Middle frontal gyrus (tissue), 1 donor: ENCODE data around the gene EPS8L1.
A peak's percentile ranks its signal among the peaks of the same experiment; 100 is the strongest.
"Not testable (repeated sequence)": the region's sequence is repeated elsewhere in the genome, so short reads cannot be mapped to it uniquely, and the experiment has no call there.

Source experiments
- DNase-seq: peaks from one replicate; pipeline ENCODE4 v3.0.0-alpha.2; 2015; ENCODE audit warnings: low spot score; ENCODE audit errors: extremely low spot score

EPS8L1 gene

GRCh38 chr19:55050749-55051532 lies 24.7 kb upstream of the EPS8L1 start:
- no peak for DNase-seq

- no peak for DNase-seq
Observed at GRCh38 chr19:55053735-55054134, 21.9 kb upstream of the EPS8L1 start.

- no peak for DNase-seq
Observed at GRCh38 chr19:55056827-55057226, 18.8 kb upstream of the EPS8L1 start.

GRCh38 chr19:55058781-55059610 lies 16.7 kb upstream of the EPS8L1 start:
- DNase-seq = no peak

GRCh38 chr19:55060287-55060686 lies 15.4 kb upstream of the EPS8L1 start:
- DNase-seq = not testable (repeated sequence)

GRCh38 chr19:55062735-55063491 lies 12.8 kb upstream of the EPS8L1 start, which contains the start of gene RDH13:
Gene RDH13 (minus strand): TSS chr19:55063148. CDS start chr19:55063032, 116 bp downstream.
- DNase-seq = peak; percentile 89

- no peak for DNase-seq
Observed at GRCh38 chr19:55063492-55063843, 12.2 kb upstream of the EPS8L1 start.

GRCh38 chr19:55065516-55065915 lies 10.2 kb upstream of the EPS8L1 start:
- not testable (repeated sequence) for DNase-seq

GRCh38 chr19:55066107-55066709 lies 9.5 kb upstream of the EPS8L1 start:
- no peak for DNase-seq

- no peak for DNase-seq
Observed at GRCh38 chr19:55067869-55068268, 7.8 kb upstream of the EPS8L1 start.

- no peak for DNase-seq
Observed at GRCh38 chr19:55068950-55069864, 6.5 kb upstream of the EPS8L1 start.

GRCh38 chr19:55069865-55070197 lies 5.8 kb upstream of the EPS8L1 start:
- DNase-seq = no peak

GRCh38 chr19:55070466-55071128 lies 5.1 kb upstream of the EPS8L1 start:
- no peak for DNase-seq

GRCh38 chr19:55071129-55071502 lies 4.6 kb upstream of the EPS8L1 start:
- DNase-seq = no peak

- DNase-seq = no peak
Observed at GRCh38 chr19:55071913-55072312, 3.8 kb upstream of the EPS8L1 start.

- DNase-seq = no peak
Observed at GRCh38 chr19:55076321-55076720, 652 bp downstream of the EPS8L1 start.

GRCh38 chr19:55077106-55077505 lies 1.4 kb downstream of the EPS8L1 start:
- DNase-seq = no peak

GRCh38 chr19:55078996-55079395 lies 3.3 kb downstream of the EPS8L1 start:
- no peak for DNase-seq

- no peak for DNase-seq
Observed at GRCh38 chr19:55079400-55080038, 3.9 kb downstream of the EPS8L1 start.
